Activated CD4-positive, alpha-beta T cell treated with anti-CD3 and anti-CD28 coated beads for 36 hours (primary cell): Measurements from ENCODE around the gene CCDC190. TPM values are rescaled to one million over a fixed set of nuclear protein-coding genes. Genes with fewer than 3 reads are reported as not detected.

Source experiments
- ATAC-seq: fragments of 200-7000 bp; cut with Tn5 transposase; one replicate; pipeline ENCODE4 v1.10.0; 2021; ENCODE audit warnings: mild to moderate bottlenecking, moderate library complexity
- CTCF ChIA-PET: fragments of 350-600 bp; sonication (Branson Sonifier 250); formaldehyde crosslinking; loops from one replicate; lab custom pipeline; 2021; ENCODE audit warnings: antibody characterized with exemption; lab: Charles Lee
- POLR2A ChIA-PET: fragments of 350-600 bp; sonication (Branson Sonifier 250); formaldehyde crosslinking; loops from one replicate; lab custom pipeline; 2021; ENCODE audit warnings: antibody characterized with exemption, inconsistent platforms; lab: Charles Lee
- DNase-seq: peaks from one replicate; pipeline ENCODE4 v3.0.0-alpha.2; 2020
- H3K27ac Mint-ChIP-seq: one replicate; pipeline ENCODE4 v1.8.0; 2021; ENCODE audit warnings: mixed read lengths
- H3K27me3 Mint-ChIP-seq: one replicate; pipeline ENCODE4 v1.8.0; 2021; ENCODE audit warnings: mixed read lengths
- H3K36me3 Mint-ChIP-seq: one replicate; pipeline ENCODE4 v1.8.0; 2021; ENCODE audit warnings: low read depth, mixed read lengths
- H3K4me1 Mint-ChIP-seq: one replicate; pipeline ENCODE4 v1.8.0; 2021; ENCODE audit warnings: mixed read lengths
- H3K4me3 Mint-ChIP-seq: one replicate; pipeline ENCODE4 v1.8.0; 2021; ENCODE audit warnings: mild to moderate bottlenecking, moderate library complexity, mixed read lengths
- H3K9me3 Mint-ChIP-seq: one replicate; pipeline ENCODE4 v1.8.0; 2021; ENCODE audit warnings: low read depth, mixed read lengths
- intact Hi-C, 2 experiments: fragments of 100-400 bp; cut with DNase I in 1 of 2; cut with micrococcal nuclease in 1 of 2; formaldehyde crosslinking; loops; one replicate each; pipeline versions ENCODE4 v1.14.2 to v1.15.1; 2022 to 2024; cut with DNase I, micrococcal nuclease
- total RNA-seq, 2 experiments: library from RNA; stranded (reverse); gene quantifications; one replicate each; pipeline ENCODE4 v1.2.3, GENCODE V29; 2021

Gene CCDC190, protein sequence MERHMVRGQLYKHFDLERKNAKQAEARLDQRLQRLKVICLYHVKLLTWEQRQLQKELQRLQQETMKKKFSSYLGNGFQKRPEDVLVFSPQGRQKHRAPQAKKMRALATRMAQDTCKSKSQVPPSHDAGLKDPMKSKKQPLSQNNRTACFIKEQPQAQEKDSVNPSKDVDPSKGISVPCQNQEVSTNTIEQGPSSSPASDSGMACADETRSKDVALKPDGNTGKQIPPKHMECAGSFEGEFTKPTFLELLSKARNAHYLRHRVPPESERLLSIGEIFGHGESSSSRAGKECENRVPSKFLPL
- not detected for total RNA-seq

GRCh38 chr1:162861101-162861500 lies at the start of gene CCDC190:
Gene CCDC190 (minus strand): TSS chr1:162861175. CDS start chr1:162859646, 1,529 bp downstream.
- POLR2A ChIA-PET = no interaction called here
- ATAC-seq (no peak), DNase-seq (no peak)
- Mint-ChIP-seq H3K4me1 (no peaks in the 10 kb centered on the region), H3K36me3 (no peaks in the 10 kb centered on the region), H3K27me3 (peaks cover 14% of the 10 kb centered on the region), H3K4me3 (no peak within 1 kb of the TSS), H3K27ac (no peak within 1 kb of the TSS), H3K9me3 (no peaks in the 10 kb centered on the region)
- CTCF ChIA-PET = interaction anchor here (1.5 kb wide), 1 partner anchor 12 kb away, joined by 6 read pairs; no protein-coding TSS in a partner anchor
- intact Hi-C loops = no loop called here

DNA sequence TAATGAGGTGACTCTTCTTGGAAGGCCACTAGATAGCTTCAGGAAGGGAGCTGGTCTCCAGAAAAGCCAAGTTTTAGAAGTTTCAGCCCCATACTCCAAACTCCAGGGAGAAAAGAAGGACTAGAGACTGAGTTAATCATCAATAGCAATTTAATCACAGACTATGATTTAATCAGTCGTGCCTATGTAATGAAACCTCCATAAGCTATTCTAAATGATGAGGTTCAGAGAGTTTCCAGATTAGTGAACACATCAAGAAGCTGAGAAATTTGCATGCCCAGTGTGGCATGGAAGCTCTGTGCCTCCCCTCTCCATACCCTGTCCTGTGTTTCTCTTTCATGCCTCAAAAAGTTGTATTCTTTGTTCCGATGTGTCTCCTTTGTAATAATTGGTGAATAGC lies 49.2 kb upstream of the CCDC190 start:
- DNase-seq (no peak), ATAC-seq (no peak)
- no peaks in the 10 kb centered on the region for H3K4me1 Mint-ChIP-seq
- ChIA-PET POLR2A (no interaction called here), CTCF (interaction anchor here (0.8 to 1.2 kb wide), 4 partner anchors 19 to 1966 kb away, joined by 3 to 4 read pairs (median 3); partner anchors contain the start of gene RGS4)
- H3K9me3 Mint-ChIP-seq = peaks cover 7% of the 10 kb centered on the region
- H3K4me3 Mint-ChIP-seq = no peak overlapping the region
- no peak overlapping the region for H3K27ac Mint-ChIP-seq
- peaks cover 5% of the 10 kb centered on the region for H3K27me3 Mint-ChIP-seq
- intact Hi-C loops = no loop called here
- peaks cover 3% of the 10 kb centered on the region for H3K36me3 Mint-ChIP-seq

- intact Hi-C loops = no loop called here
- Mint-ChIP-seq H3K4me1 (no peaks in the 10 kb centered on the region), H3K27me3 (peaks cover 5% of the 10 kb centered on the region), H3K9me3 (peaks cover 7% of the 10 kb centered on the region), H3K4me3 (no peak overlapping the region), H3K27ac (no peak overlapping the region), H3K36me3 (peaks cover 3% of the 10 kb centered on the region)
- ATAC-seq = no peak
- DNase-seq = no peak
- ChIA-PET CTCF (interaction anchor here (0.6 kb wide), 1 partner anchor 210 kb away, joined by 3 read pairs; no protein-coding TSS in a partner anchor), POLR2A (no interaction called here)
Observed at GRCh38 chr1:162908780-162909179, 47.8 kb upstream of the CCDC190 start.

GRCh38 chr1:162908236-162908635 lies 47.3 kb upstream of the CCDC190 start:
- ChIA-PET POLR2A (no interaction called here), CTCF (interaction anchor here (0.6 to 1.3 kb wide), 2 partner anchors 10 to 209 kb away, joined by 3 to 4 read pairs; no protein-coding TSS in a partner anchor)
- peaks cover 7% of the 10 kb centered on the region for H3K9me3 Mint-ChIP-seq
- H3K27me3 Mint-ChIP-seq = peaks cover 5% of the 10 kb centered on the region
- no peak overlapping the region for H3K27ac Mint-ChIP-seq
- no peak for ATAC-seq
- DNase-seq = no peak
- no peaks in the 10 kb centered on the region for H3K4me1 Mint-ChIP-seq
- peaks cover 3% of the 10 kb centered on the region for H3K36me3 Mint-ChIP-seq
- intact Hi-C loops = no loop called here
- H3K4me3 Mint-ChIP-seq = no peak overlapping the region

DNA sequence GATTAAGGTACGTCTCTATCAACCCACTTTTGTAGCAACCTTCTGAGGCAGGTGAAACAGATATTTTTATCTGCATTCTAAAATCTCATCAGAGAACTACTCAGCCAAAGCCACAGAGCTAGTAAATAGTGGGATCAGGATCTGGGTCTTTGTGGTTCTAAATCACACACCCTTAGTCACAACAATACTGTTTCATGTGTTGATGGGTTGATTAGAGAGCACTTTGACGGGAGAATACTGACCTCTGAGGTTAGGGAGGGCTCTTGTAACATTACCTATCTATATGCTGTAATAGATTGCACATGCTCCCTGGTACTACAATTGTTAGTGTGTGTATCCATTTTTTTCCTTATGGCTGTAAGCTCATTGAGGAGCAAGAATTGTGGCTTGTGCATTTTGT lies 45.5 kb upstream of the CCDC190 start:
- no peaks in the 10 kb centered on the region for H3K36me3 Mint-ChIP-seq
- no peaks in the 10 kb centered on the region for H3K4me1 Mint-ChIP-seq
- POLR2A ChIA-PET = no interaction called here
- peaks cover 2% of the 10 kb centered on the region for H3K27me3 Mint-ChIP-seq
- H3K4me3 Mint-ChIP-seq = no peak overlapping the region
- no peaks in the 10 kb centered on the region for H3K9me3 Mint-ChIP-seq
- intact Hi-C loops = no loop called here
- H3K27ac Mint-ChIP-seq = no peak overlapping the region
- DNase-seq (no peak), ATAC-seq (no peak)
- CTCF ChIA-PET = no interaction called here

DNA sequence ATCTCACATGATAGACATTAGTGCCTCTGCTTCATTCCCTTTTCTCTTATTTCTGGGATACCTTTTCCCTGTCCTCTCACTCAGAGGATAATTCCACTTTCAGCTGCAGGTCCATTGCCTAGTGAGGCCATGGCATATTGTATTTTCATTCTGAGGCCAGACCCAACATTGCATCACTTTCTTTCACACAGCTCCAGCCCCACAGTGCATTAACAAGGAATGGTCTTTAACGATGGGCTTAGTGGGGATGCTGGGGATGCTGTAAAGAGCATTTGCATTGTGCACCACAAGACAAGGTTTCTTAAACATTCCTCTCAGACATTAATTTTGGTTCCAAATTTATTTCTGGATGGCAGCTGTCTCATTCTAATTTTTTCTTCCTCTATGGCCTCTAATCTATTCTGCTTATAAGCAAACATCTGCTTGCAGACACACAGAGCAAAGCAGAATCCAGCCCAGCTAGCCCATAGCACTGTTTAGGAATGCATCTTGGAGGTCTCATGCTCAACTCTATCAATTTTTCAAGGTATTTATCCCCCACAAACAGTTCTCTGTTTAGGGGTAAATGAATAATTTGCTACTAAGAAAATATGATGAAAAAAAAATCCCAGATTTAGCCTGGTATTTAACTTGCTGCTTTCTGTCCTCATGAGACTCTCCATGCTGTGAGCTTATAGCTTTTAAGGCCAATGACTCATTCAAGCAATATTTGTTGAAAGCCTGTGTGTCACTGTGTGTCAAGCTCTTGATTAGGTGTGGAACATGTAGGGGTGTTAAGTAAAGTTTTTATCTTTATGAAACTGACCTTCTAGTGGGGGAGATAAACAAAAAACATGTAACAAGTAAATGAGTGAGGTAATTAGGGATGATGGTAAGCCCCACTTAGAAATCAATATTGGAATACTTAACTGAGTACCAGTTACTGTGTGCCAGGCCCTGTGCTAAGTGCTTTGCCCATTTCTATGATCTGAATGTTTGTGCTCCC lies 44.5 kb upstream of the CCDC190 start:
- no peak for ATAC-seq
- peaks cover 2% of the 10 kb centered on the region for H3K27me3 Mint-ChIP-seq
- H3K9me3 Mint-ChIP-seq = no peaks in the 10 kb centered on the region
- no peak for DNase-seq
- intact Hi-C loops = no loop called here
- no peaks in the 10 kb centered on the region for H3K36me3 Mint-ChIP-seq
- POLR2A ChIA-PET = no interaction called here
- no peak overlapping the region for H3K4me3 Mint-ChIP-seq
- H3K27ac Mint-ChIP-seq = no peak overlapping the region
- CTCF ChIA-PET = no interaction called here
- H3K4me1 Mint-ChIP-seq = no peaks in the 10 kb centered on the region

DNA sequence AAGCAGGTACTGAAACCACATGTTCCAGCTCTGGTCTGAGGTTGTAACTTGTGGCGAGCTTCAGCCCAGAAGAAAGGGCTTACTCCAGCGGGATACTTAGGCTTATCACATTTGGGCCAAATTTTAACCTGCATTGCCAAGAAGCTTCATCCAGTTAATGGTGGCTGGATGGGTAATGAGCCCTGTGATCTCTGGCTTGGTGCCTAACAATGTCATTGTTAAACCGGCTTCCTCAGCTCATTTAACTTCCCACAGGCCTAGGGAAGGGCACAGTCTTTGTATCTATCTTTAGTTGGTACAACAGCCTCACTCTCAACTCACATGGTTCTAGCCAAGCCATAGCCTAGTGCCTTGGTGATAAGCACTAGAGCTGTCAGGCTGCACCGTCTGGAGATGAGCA lies 43.6 kb upstream of the CCDC190 start:
- ChIA-PET CTCF (no interaction called here), POLR2A (no interaction called here)
- Mint-ChIP-seq H3K27me3 (peaks cover 2% of the 10 kb centered on the region), H3K27ac (no peak overlapping the region), H3K9me3 (no peaks in the 10 kb centered on the region), H3K4me1 (no peaks in the 10 kb centered on the region), H3K36me3 (no peaks in the 10 kb centered on the region), H3K4me3 (no peak overlapping the region)
- intact Hi-C loops = no loop called here
- ATAC-seq = no peak
- DNase-seq = no peak

GRCh38 chr1:162904023-162904422 lies 43.0 kb upstream of the CCDC190 start:
- no peak for ATAC-seq
- intact Hi-C loops = no loop called here
- ChIA-PET POLR2A (no interaction called here), CTCF (no interaction called here)
- H3K27me3 Mint-ChIP-seq = no peaks in the 10 kb centered on the region
- H3K4me1 Mint-ChIP-seq = no peaks in the 10 kb centered on the region
- no peak overlapping the region for H3K4me3 Mint-ChIP-seq
- no peaks in the 10 kb centered on the region for H3K9me3 Mint-ChIP-seq
- H3K36me3 Mint-ChIP-seq = no peaks in the 10 kb centered on the region
- no peak for DNase-seq
- H3K27ac Mint-ChIP-seq = no peak overlapping the region

DNA sequence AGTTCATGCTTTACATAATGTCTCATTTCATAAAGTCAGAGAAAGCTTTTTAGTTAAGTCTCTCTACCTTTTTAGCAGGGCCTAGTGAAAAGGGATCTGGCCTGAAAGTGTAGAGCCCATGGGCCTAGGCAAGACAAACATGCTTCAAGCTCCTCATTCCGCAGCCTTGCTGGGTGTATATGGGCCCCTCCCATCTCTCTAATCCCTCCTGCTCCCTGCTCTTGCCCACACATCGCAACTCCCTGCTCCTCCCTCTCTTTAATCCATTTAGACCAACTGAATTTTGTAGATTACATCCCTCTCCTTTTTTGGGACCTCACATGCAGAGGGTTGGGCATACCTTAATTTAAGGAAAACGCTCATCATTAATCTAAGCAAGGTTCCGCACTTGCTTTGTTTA lies 42.3 kb upstream of the CCDC190 start:
- Mint-ChIP-seq H3K4me1 (no peaks in the 10 kb centered on the region), H3K36me3 (no peaks in the 10 kb centered on the region), H3K4me3 (no peak overlapping the region), H3K9me3 (no peaks in the 10 kb centered on the region), H3K27me3 (no peaks in the 10 kb centered on the region), H3K27ac (no peak overlapping the region)
- ChIA-PET POLR2A (no interaction called here), CTCF (interaction anchor here (0.6 kb wide), 1 partner anchor 290 kb away, joined by 4 read pairs; no protein-coding TSS in a partner anchor)
- DNase-seq = no peak
- intact Hi-C loops = no loop called here
- no peak for ATAC-seq

GRCh38 chr1:162902416-162902815 lies 41.4 kb upstream of the CCDC190 start:
- intact Hi-C loops = no loop called here
- H3K4me1 Mint-ChIP-seq = no peaks in the 10 kb centered on the region
- POLR2A ChIA-PET = no interaction called here
- H3K27ac Mint-ChIP-seq = no peak overlapping the region
- H3K36me3 Mint-ChIP-seq = no peaks in the 10 kb centered on the region
- no peaks in the 10 kb centered on the region for H3K27me3 Mint-ChIP-seq
- DNase-seq (no peak), ATAC-seq (no peak)
- no peaks in the 10 kb centered on the region for H3K9me3 Mint-ChIP-seq
- CTCF ChIA-PET = interaction anchor here (0.6 to 1.6 kb wide), 3 partner anchors 12 to 545 kb away, joined by 3 to 8 read pairs (median 4); no protein-coding TSS in a partner anchor
- no peak overlapping the region for H3K4me3 Mint-ChIP-seq

- CTCF ChIA-PET = interaction anchor here (1.6 kb wide), 1 partner anchor 13 kb away, joined by 8 read pairs; no protein-coding TSS in a partner anchor
- DNase-seq = no peak
- no peak overlapping the region for H3K27ac Mint-ChIP-seq
- no peak overlapping the region for H3K4me3 Mint-ChIP-seq
- no peaks in the 10 kb centered on the region for H3K9me3 Mint-ChIP-seq
- H3K27me3 Mint-ChIP-seq = peaks cover 2% of the 10 kb centered on the region
- no peak for ATAC-seq
- POLR2A ChIA-PET = no interaction called here
- H3K36me3 Mint-ChIP-seq = no peaks in the 10 kb centered on the region
- H3K4me1 Mint-ChIP-seq = no peaks in the 10 kb centered on the region
- intact Hi-C loops = no loop called here
Observed at GRCh38 chr1:162901243-162901642, 40.3 kb upstream of the CCDC190 start.
